ENCODE data around the gene FBXO31. TPM values are rescaled to one million over a fixed set of nuclear protein-coding genes. Genes with fewer than 3 reads are reported as not detected.
"Not testable (repeated sequence)": the region's sequence is repeated elsewhere in the genome, so short reads cannot be mapped to it uniquely, and the experiment has no call there.

FBXO31 gene
- total RNA-seq, 1 donor from 2014 or later = 30.6 TPM

DNA sequence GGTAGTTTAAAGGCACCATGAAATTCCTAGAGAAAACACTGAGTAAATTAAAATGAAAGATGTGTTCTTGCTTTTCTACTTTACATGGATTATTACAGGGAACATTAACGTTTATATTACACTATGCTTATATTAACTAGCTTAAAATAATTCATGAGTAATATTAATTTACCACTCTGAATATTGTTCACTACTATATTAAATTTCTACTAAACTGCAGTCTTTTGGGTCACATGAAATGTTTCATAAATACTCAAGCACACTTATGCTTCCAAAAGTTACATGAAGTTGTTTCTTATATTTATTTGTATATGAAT is 5.2 kb upstream of the FBXO31 start:
- Mint-ChIP-seq H3K27me3 (ENCODE audit: low read depth) (no peaks in the 10 kb centered on the region), H3K9me3 (ENCODE audit: low read depth) (no peaks in the 10 kb centered on the region), H3K27ac (ENCODE audit: unreplicated experiment) (peak overlapping the region; percentile 99), H3K4me1 (ENCODE audit: low read depth) (peaks cover 47% of the 10 kb centered on the region), H3K36me3 (ENCODE audit: low read depth) (no peaks in the 10 kb centered on the region), H3K4me3 (ENCODE audit: unreplicated experiment) (peak overlapping the region; percentile 35)
- no peak for DNase-seq (ENCODE audit: low spot score)
- TF ChIP-seq, protein P1, sequence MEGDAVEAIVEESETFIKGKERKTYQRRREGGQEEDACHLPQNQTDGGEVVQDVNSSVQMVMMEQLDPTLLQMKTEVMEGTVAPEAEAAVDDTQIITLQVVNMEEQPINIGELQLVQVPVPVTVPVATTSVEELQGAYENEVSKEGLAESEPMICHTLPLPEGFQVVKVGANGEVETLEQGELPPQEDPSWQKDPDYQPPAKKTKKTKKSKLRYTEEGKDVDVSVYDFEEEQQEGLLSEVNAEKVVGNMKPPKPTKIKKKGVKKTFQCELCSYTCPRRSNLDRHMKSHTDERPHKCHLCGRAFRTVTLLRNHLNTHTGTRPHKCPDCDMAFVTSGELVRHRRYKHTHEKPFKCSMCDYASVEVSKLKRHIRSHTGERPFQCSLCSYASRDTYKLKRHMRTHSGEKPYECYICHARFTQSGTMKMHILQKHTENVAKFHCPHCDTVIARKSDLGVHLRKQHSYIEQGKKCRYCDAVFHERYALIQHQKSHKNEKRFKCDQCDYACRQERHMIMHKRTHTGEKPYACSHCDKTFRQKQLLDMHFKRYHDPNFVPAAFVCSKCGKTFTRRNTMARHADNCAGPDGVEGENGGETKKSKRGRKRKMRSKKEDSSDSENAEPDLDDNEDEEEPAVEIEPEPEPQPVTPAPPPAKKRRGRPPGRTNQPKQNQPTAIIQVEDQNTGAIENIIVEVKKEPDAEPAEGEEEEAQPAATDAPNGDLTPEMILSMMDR (IDR thresholded peaks at IDR 0.05) = no peak

DNA sequence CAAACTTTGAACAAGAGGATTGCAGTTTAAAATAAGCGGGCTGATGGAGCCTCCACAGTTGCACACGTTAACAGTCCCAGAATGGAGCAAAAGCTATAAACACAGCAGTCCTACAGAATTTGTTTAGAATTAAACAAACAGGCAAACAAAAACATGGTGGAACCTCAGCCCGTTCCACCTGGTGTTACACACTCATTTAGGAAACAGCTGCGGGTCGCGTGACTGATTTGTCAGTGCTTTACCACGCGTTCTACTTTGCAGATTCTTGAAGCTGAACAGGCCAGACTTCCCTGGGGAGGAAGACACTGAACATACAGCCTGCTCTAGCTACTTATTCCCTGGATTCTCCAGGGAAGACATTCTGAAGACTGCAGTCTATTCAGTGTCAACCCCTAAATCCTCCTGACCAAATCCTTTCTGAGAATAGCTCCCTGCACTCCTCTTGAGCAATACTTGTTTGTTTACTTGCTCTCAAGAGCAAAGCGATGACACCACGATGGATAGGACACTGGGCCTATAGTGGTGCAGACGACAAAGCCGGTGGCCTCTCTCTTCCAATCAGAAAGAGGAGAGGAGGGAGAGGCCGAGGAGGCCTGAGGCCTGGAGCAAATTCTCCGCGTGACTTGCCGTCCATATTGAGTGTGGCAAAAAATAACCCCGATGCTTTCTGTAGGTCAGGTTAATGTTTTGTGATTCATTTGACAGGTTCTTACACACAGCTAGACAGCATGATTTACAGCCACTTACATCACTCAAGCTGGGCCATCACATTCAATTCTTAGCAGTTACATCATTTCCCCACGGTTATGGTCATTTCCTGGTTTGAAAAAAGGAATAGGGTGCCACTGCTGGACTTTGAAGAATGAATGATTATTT is 4.6 kb upstream of the FBXO31 start:
- Mint-ChIP-seq H3K4me3 (ENCODE audit: unreplicated experiment) (peak overlapping the region; percentile 35), H3K4me1 (ENCODE audit: low read depth) (peaks cover 41% of the 10 kb centered on the region), H3K27ac (ENCODE audit: unreplicated experiment) (peak overlapping the region; percentile 99), H3K9me3 (ENCODE audit: low read depth) (no peaks in the 10 kb centered on the region), H3K36me3 (ENCODE audit: low read depth) (no peaks in the 10 kb centered on the region), H3K27me3 (ENCODE audit: low read depth) (no peaks in the 10 kb centered on the region)
- TF ChIP-seq, protein P1 (IDR thresholded peaks at IDR 0.05) = no peak
- DNase-seq (ENCODE audit: low spot score) = peak; percentile 90

DNA sequence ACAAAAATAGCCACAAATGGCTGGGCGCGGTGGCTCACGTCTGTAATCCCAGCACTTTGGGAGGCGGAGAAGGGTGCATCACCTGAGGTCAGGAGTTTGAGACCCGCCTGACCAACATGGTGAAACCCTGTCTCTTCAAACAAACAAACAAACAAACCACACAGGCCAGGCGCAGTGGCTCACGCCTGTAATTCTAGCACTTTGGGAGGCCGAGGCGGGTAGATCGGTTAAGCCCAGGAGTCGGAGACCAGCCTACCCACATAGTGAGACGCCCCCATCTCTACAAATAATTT is 1.2 kb upstream of the FBXO31 start:
- not testable (repeated sequence) for H3K27me3 Mint-ChIP-seq (ENCODE audit: low read depth); H3K9me3 Mint-ChIP-seq (ENCODE audit: low read depth); H3K27ac Mint-ChIP-seq (ENCODE audit: unreplicated experiment); H3K36me3 Mint-ChIP-seq (ENCODE audit: low read depth)
- peaks cover 61% of the 10 kb centered on the region for H3K4me1 Mint-ChIP-seq (ENCODE audit: low read depth)
- H3K4me3 Mint-ChIP-seq (ENCODE audit: unreplicated experiment) = peak overlapping the region; percentile 85
- DNase-seq (ENCODE audit: low spot score) = peak; percentile 34

DNA sequence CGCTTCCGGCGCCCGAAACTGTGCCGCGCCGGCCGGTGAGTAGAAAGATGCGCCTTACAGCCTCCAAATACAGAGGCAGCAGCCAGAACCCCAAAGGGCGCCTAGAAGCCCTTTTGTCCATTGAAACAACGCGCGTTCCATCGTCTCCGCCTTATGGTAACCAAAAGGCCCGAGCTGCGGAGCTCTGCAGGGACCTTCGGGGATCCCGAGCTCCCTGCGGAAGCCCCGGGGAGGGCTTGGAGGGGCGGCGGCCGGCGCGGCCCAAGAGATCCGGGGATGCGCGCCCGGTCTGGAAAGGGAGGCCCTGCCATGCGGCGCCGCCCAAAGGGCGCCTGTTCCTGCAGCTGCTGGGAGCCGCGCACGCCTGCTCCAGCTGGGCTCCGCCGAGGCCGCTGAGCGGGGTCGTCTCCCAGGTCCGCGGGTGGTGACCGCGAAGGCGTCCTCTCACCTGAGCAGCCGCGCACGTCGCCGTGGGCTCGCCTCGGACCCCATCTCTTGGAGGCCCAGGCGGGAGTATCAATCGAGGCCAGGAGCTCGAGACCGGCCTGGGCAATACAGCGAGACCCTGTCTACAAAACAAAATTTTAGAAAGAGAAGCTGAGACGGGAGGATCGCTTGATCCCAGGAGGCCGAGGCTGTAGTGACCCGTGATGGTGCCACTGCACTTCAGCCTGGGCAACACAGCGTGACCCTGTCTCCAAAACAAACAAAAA is 742 bp upstream of the FBXO31 start:
- Mint-ChIP-seq H3K27ac (ENCODE audit: unreplicated experiment) (peak overlapping the region; percentile 91), H3K9me3 (ENCODE audit: low read depth) (no peaks in the 10 kb centered on the region), H3K36me3 (ENCODE audit: low read depth) (no peaks in the 10 kb centered on the region), H3K27me3 (ENCODE audit: low read depth) (no peaks in the 10 kb centered on the region), H3K4me1 (ENCODE audit: low read depth) (peaks cover 57% of the 10 kb centered on the region), H3K4me3 (ENCODE audit: unreplicated experiment) (peak overlapping the region; percentile 85)
- TF ChIP-seq, protein P1 (IDR thresholded peaks at IDR 0.05) = peak; percentile 26
- peak; percentile 88 for DNase-seq (ENCODE audit: low spot score)

DNA sequence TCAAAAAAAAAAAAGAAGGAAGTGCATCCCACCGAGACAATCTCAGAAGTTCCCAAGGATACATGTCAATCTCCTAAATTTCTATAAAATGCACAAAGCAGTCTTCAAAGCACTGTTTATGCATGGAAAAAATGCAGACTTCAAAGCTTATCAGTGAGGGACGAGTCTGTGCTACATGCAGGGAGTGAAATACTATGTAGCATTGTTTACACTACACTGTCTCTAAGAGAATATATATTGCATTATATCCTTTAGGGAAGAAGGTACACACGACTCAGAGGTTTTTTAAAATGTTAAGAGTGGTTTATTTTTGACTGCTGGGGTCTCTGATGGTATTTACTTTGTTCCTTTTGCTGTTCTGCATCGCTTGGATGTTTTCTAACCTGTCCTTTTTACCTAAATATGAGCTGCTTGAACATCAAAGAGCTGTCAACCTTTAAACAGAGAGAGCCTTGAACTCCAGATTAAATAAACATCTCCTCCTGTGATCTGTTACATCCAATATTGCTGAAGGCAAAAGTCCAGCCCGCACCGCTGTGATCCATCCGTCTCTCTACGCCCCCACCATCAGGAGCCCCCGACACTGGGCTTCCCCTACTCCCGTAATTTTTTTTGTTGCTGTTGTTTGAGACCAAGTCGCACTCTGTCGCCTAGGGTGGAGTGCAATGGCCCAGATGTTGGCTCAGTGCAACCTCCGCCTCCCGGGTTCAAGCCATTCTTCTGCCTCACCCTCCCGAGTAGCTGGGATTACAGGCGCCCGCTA is 1.4 kb downstream of the FBXO31 start:
- peak overlapping the region; percentile 95 for H3K27ac Mint-ChIP-seq (ENCODE audit: unreplicated experiment)

More for the DNA sequence above, 1.4 kb downstream of the FBXO31 start:
- no peaks in the 10 kb centered on the region for H3K9me3 Mint-ChIP-seq (ENCODE audit: low read depth)
- peak overlapping the region; percentile 79 for H3K4me3 Mint-ChIP-seq (ENCODE audit: unreplicated experiment)
- no peaks in the 10 kb centered on the region for H3K36me3 Mint-ChIP-seq (ENCODE audit: low read depth)
- H3K4me1 Mint-ChIP-seq (ENCODE audit: low read depth) = peaks cover 41% of the 10 kb centered on the region
- TF ChIP-seq, protein P1 (IDR thresholded peaks at IDR 0.05) = no peak
- H3K27me3 Mint-ChIP-seq (ENCODE audit: low read depth) = no peaks in the 10 kb centered on the region
- DNase-seq (ENCODE audit: low spot score) = peak; percentile 37
